NB4 (cell line): ENCODE measurements around the gene SKIL.

Experiments used
- CTCF ChIP-seq: IDR thresholded peaks from one replicate; pipeline ENCODE4 v1.5.1; 2012; ENCODE audit warnings: low read depth, low read length
- MAX ChIP-seq: IDR thresholded peaks from 2 replicates; pipeline ENCODE4 v1.6.1; 2011; ENCODE audit warnings: low read depth, low read length
- POLR2A ChIP-seq: IDR thresholded peaks from 2 replicates; pipeline ENCODE4 v1.6.1; 2011; ENCODE audit warnings: mild to moderate bottlenecking; ENCODE audit not compliant: insufficient read length; ENCODE audit errors: extremely low read depth

GRCh38 chr3:170352936-170353335 is 4.6 kb upstream of the SKIL start:
- TF ChIP-seq CTCF (no peak), POLR2A (no peak), MAX (no peak)
